ENCODE measurements around the gene TRPM1. TPM values are rescaled to one million over a fixed set of nuclear protein-coding genes. Genes with fewer than 3 reads are reported as not detected.

TRPM1 gene
- polyA plus RNA-seq, 4 donors: 0.27 to 0.88 (median 0.56) TPM

GRCh38 chr15:30985081-30985531, 116.4 kb downstream of the TRPM1 start:
- DNase-seq (ENCODE audit: low read depth in 4 of 4, low spot score in 3 of 4): no peak

GRCh38 chr15:30984542-30984941, 117.0 kb downstream of the TRPM1 start:
- DNase-seq (ENCODE audit: low read depth in 4 of 4, low spot score in 3 of 4): no peak

DNA sequence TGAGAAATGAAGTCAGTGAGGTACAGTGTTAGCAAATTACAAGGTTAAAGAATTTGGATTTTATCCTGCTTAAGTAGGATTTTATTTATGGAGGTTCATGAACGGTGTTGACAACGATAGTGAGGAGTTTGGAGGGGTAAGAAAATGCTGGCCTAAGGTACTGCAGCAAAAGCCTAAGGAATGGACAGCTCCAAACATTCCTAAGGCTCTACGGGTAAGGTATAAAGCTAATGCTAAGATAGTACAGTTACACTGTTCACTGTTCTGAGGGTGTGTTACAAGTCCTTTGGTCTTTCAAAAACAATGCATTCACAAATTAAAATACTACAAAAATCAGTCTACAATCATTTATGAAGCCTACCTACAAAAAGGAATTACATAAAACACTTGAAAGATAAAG, 117.4 kb downstream of the TRPM1 start:
- DNase-seq (ENCODE audit: low read depth in 4 of 4, low spot score in 3 of 4): no peak

- DNase-seq (ENCODE audit: low read depth in 4 of 4, low spot score in 3 of 4): no peak
Measured at GRCh38 chr15:30979457-30979856, 122.1 kb downstream of the TRPM1 start.

DNA sequence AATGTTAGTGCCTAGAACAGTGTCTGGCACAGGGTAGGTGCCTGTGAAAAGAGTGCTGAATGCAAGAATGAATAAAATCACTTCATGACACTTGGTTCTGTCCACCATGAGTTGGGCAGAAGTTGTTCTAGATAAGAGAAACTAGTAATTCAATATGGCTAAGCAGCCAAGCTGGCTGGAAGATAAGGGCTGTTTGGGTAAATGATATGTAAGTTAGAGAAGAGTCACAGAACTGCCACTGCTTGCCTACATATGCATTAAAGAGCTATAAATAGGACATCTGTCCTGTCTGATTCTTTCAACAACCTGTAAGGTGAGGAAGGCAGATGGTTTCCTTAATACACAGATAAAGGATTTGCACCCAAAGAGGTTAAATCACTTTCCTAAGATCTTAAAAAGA, 123.2 kb downstream of the TRPM1 start:
- DNase-seq (ENCODE audit: low read depth in 4 of 4, low spot score in 3 of 4): no peak

DNA sequence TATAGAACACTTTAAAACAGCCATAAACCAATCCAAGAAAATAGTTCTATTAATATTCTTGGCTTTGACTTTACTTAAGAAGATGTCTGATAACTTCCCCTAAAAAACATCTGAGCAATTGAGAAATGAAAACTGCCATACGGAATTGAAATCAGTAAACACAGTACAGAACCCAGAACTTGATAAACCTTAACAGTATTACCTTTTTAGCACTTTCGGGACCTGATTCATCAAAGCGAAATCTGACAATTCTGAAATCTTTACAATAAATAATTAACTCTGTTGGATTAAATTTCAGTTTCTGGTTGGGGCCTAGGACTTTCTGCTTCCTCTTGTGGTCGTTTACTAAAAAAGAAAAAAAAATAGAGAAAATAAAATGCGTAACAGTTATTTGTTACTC, 127.4 kb downstream of the TRPM1 start:
- DNase-seq (ENCODE audit: low read depth in 4 of 4, low spot score in 3 of 4): no peak

GRCh38 chr15:30973379-30973778, 128.1 kb downstream of the TRPM1 start:
- DNase-seq (ENCODE audit: low read depth in 4 of 4, low spot score in 3 of 4): no peak

DNA sequence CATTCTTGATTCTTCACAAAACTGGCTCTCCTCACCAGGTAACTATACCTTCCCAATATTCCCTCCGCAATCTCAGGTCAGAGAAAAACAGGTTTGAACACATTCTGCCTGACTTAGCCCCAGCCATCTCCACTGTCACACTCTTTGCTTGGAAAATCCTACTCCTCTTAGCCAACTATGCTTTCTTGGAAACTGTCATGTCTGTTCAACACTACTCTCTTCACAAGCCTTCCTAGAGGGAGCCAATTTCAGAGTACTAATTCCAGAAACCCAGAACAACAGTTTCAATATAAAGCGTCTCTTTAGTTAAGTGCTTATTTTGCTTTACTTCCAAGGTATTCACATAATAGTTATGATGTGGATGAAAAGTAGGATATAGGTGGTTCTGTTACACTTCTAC, 131.8 kb downstream of the TRPM1 start:
- no peak for DNase-seq (ENCODE audit: low read depth in 4 of 4, low spot score in 3 of 4)

DNA sequence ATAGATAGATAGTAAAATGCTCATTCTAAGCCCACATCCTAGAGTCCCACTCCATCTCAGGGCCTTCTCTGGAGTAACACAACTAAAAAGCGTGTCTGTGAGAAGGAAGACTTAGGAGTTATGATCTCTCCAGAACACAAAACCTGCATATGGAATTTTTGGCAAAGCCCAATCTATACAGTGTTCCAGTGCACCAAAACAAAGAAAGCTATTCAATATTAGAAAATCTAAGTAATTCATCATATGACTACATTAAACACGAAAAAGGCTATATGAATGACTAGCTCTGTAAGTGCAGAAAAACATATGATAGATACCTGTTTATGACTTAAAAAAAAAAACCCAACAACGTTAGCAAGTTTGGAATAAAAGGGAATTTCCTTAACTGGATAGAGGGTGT, 137.8 kb downstream of the TRPM1 start:
- DNase-seq (ENCODE audit: low read depth in 4 of 4, low spot score in 3 of 4): no peak

DNA sequence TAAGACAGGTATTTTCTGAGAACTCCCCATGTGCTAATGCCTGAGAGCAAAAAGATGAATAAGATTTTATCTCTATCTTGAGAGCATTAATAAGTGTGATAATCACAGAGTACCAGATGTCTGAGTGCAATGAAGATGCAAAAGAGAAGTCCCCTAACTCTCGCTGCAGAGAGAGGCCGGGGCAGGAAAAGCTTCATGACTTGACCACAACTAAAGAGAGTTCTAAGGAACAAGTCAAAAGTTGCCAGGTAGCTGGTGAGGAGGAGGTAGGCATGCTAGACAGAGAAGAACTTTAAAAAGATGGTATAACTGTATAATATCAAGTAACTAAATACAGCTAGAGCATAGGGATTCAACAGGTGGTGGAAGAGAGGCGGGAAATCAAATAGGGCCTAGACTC, 138.9 kb downstream of the TRPM1 start:
- no peak for DNase-seq (ENCODE audit: low read depth in 4 of 4, low spot score in 3 of 4)

GRCh38 chr15:30962079-30962478, 139.4 kb downstream of the TRPM1 start:
- DNase-seq (ENCODE audit: low read depth in 4 of 4, low spot score in 3 of 4): no peak

- no peak for DNase-seq (ENCODE audit: low read depth in 4 of 4, low spot score in 3 of 4)
Measured at GRCh38 chr15:30958219-30958618, 143.3 kb downstream of the TRPM1 start.

DNA sequence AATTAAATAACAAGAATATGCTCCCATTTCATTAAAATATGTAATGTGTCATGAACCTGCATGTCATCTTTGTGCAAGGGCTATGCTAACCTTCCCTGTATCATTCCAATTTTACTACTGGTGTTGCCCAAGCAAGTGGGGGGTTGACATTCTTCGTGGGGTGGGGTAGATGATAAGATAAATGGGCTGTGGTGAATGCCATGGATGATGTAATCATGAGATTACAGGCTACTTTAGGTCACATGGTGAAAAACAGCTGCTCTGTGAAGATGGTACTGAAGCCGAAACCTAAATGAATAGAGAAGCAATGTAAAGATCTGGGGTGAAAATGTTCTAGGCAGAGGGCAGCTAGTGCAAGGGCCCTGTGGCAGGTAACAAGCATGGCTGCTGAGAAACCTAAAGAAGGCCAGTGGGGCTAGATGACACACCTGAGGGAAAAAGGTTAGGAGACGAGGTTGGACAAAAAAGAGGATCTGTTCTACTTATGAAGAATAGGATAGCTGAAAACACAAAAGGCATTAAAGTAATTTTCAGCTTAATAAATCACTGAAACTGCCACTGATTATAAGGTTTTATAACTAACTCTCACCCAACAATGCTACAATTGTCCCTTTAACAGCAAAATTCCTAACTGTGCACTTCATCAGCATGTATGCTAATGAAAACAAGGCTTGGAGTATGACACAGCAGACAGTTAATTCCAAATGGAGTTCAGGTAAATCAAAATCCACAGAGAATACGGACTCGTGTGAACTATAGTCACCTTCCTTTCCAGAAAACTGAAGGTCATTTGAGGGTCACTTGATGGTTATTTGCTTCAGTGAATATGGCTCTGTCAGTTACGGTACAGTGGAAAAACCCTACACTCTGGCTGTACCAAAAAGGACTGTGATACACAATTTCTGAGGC, 145.1 kb downstream of the TRPM1 start:
- no peak for DNase-seq (ENCODE audit: low read depth in 4 of 4, low spot score in 3 of 4)

- DNase-seq (ENCODE audit: low read depth in 4 of 4, low spot score in 3 of 4): no peak
Measured at GRCh38 chr15:30954674-30955073, 146.9 kb downstream of the TRPM1 start.

- no peak for DNase-seq (ENCODE audit: low read depth in 4 of 4, low spot score in 3 of 4)
Measured at GRCh38 chr15:30953731-30954378, 147.7 kb downstream of the TRPM1 start.

DNA sequence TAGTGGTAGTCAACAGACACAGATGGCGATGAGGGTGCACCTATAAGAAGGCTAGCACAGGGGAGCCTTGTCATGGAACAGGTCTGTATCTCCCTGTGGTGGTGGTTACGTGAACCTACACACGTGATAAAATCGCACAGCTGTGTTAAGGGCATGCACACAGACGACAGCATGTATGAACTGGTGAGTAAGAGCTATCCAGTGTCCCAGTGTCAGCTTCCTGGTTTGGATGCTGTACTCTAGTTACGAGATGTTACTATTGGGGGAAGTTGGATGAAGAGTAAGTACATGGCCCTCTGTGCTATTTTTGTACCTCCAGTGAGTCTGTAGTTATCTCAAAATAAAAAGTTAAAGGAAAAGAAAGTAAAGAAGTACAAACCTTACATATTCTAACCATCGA, 148.3 kb downstream of the TRPM1 start:
- no peak for DNase-seq (ENCODE audit: low read depth in 4 of 4, low spot score in 3 of 4)

Other genes starting within 250 kb of the TRPM1 start
- gene FAN1, start 197.8 kb downstream of the TRPM1 start, polyA plus RNA-seq (ENCODE audit: insufficient read length in 4 of 4): 10 to 100 TPM; 24.6 to 44.0 (median 33.6) TPM
- gene MTMR10, start 110.1 kb downstream of the TRPM1 start, polyA plus RNA-seq (ENCODE audit: insufficient read length in 4 of 4): 10 to 100 TPM; 28.9 to 71.6 (median 58.7) TPM
- gene KLF13, start 225.1 kb upstream of the TRPM1 start, polyA plus RNA-seq (ENCODE audit: insufficient read length in 4 of 4): 10 to 100 TPM; 40.1 to 69.5 (median 67.1) TPM

Data from left renal pelvis (tissue), 4 donors.